SKM-1 treated with dmso at 0.1 percent for 144 hours (cell line): ENCODE results near the gene C2orf92.

Experiments
- DNase-seq: peaks from one replicate; lab custom pipeline; 2025; ENCODE audit not compliant: unreplicated experiment; lab: John Stamatoyannopoulos, UW

Gene C2orf92

DNA sequence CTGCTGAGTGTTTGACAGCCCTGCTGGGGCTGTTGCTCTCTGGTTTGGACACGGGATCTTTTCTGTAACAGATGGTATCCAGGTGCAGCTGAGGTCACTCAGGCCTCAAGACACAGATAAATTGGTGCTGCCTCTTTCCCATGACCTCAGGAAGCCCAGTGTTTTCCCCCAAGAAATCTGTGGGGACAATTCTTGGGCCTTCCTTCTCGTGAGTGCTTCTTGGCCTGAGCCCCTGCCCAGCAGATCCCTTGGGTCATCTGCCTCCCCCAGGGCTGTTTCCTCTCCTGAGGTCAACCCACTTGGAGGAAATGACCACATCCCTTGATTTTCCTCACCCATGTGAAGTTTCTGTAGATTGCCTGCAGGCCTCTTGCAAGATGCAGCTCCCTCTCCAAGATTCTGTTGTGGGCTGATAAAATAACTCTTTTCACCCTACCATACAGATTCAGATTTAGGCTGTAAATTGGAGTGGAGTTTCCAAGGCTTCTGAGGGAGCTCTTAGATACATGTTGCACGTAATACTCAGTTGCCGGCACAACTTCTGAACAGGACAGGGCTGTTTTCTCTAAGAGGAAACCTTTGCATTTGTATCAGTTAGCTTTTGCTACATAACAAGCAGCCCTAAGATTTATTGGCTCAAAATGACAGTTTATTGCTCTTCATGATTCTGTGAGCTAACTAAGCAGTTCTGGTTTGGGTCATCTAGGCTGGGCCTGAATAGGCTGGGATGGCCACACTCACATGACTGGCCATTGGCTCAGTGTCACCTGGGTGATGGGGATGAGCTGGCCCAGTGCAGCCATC is 57.0 kb downstream of the C2orf92 start:
- no peak for DNase-seq

DNA sequence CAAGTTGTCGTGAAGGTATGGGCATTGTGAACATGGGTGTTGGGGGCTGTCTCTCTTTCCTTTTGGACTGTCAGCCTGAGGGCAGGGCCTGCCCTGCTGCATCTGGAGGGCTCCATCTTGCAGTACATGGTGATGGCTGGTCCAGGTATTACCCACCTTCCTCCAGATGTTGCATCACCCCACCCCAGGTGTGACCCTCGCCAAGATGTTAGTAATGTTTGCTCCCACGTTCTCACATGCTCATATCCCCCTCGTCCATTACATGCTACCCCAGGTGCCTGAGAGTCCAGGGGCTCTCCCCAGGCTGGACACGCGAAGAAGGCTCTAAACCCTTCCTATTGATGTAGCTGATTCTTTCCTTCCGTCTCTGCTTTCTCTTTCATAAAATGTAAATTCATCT is 57.8 kb downstream of the C2orf92 start:
- DNase-seq, result no peak

DNA sequence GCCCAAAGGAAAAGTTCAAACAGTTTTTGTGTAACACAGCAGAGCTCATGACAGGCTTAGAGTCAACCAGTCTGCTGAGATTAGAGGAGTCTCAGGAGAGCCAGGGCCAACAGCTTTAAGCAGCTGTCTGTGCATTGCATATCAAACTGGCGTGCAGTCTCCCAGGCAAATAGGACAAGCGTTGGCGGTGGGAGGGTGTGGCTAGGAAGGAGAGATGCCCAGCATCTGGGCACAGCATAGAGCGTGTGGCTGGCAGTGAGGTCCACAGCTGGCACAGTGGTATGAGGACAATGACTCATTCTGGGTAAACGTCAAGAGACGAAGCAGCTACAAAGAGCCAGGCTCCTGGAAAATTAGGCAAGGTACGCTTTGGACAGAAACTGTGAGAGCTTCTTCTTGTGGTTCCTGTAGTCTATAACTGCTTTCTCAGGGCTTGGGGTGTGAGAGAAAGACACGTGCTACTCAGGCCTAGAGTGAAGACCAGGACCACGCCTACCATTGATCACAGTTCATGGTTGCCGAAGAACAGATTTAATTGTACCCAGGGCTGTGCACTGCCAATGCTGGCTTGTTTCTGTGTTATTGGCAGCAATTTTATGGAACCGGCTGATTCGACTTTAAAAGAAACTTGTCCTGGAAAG is 58.7 kb downstream of the C2orf92 start:
- DNase-seq, result no peak

DNA sequence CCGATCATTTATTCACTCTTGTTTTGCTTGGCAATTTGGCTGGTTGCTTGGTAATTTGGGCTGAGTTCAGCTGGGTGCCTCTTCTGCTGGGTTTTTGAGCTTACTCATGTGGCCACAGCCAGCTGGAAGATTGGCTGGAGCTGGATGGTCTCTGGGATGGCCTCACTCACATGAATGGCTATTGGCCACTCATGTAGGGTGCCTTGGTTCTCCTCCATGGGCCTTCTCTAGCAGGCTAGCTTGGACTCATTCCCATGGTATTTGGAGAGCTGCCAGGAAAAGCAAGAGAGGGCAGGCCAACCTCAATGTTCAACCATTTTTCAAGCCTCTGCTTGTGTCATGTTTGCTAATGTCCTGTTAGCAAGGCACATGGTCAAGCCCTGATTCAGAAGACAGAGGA is 60.7 kb downstream of the C2orf92 start:
- DNase-seq, result no peak

DNA sequence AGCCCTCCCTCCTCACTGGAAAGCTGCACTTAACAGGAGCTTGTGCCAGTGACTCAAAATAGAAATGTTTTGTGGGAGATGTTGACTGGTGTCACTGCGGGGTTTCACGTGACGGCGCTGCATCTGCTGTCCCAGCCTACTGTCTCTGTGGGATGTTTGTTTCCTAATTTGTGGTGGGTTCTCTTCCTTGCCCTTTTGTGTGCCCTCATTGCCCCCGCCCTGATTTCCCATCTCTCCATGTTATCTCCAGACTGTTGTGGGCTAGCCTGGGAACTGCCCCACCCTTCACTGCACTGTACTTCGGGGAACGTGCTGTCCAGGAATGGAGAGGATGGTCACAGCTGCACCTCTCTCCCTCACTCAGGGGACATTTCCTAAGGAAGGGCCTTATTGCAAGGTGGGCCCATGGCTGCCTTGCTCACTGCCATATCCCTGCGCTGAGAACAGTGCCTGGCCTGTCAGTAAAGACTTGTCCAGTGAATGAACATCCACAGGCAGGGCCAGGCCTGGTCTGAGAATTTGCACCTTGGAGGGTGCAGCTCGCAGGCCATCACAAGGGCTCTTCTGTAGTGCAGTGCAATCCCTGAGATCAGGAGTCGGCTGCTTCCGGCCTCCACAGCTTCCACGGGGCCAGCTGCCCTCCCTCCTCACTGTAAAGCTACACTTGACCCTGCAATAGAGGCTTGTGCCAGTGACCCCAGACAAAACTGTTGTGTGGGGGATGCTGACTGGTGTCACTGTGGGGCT is 61.9 kb downstream of the C2orf92 start:
- no peak for DNase-seq

DNA sequence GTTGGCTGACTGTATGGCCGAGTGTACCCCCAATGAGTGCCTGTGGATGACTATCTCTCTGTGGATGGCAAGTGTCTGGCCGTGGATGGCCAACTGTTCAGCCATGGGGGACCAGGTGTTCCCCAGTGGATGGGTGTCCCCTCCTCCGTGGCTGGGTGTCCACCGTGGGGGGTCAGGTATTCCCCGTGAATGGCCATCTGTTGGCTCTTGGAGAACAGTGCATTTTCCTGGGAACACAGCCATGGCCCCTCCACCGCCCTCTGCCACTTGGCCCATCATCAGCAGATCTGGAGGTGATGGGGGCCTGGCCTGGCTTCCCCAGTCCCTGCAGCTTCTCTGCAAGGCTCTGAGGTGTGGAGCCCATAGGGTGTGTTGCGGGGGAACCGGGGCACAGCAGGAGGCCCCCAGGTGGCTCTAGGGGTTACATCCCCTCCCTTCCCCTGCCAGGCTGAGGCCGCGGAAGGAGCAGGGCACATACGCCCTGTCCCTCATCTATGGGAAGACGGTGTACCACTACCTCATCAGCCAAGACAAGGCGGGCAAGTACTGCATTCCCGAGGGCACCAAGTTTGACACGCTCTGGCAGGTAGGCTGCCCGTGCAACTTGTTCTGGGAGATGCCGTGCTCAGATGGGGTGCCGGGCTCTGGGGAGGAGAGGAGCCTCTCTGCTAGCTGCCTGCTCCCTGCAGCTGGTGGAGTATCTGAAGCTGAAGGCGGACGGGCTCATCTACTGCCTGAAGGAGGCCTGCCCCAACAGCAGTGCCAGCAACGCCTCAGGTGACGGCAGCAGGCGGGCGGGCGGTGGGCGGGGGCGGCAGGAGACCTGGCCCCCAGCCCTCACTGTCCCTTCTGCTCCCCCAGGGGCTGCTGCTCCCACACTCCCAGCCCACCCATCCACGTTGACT is 63.2 kb downstream of the C2orf92 start:
- no peak for DNase-seq

DNA sequence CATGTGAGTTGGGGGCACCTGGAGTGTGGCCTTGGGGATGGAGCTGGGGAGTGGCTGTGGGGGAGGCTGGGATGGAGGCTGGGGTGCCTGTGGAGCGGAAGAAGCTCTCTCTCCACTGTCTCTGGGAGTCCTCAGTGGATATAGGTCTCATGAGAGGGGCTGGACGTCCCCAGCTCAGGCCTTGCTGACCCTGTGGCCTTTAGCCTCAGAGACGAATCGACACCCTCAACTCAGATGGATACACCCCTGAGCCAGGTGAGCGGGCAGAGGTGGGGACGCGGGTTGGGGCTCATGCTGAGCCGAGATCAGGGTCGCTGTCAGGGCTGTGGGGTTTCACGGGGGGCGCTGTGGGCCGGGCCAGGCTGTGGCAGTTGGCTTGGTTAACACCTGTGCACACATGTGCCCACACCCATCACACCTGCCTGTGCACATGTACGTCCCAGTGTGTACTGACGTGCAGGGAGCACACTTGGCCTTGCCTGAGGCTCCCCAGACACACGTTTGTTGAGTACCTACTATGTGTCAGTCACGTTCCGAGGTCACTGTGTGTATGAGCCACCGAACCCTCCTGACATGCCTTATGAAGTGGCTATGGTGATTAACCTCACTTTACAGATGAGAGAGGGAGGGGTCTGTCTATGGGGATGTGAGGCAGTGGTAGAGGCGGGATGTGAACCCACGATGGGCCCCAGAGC is 64.0 kb downstream of the C2orf92 start:
- no peak for DNase-seq

DNA sequence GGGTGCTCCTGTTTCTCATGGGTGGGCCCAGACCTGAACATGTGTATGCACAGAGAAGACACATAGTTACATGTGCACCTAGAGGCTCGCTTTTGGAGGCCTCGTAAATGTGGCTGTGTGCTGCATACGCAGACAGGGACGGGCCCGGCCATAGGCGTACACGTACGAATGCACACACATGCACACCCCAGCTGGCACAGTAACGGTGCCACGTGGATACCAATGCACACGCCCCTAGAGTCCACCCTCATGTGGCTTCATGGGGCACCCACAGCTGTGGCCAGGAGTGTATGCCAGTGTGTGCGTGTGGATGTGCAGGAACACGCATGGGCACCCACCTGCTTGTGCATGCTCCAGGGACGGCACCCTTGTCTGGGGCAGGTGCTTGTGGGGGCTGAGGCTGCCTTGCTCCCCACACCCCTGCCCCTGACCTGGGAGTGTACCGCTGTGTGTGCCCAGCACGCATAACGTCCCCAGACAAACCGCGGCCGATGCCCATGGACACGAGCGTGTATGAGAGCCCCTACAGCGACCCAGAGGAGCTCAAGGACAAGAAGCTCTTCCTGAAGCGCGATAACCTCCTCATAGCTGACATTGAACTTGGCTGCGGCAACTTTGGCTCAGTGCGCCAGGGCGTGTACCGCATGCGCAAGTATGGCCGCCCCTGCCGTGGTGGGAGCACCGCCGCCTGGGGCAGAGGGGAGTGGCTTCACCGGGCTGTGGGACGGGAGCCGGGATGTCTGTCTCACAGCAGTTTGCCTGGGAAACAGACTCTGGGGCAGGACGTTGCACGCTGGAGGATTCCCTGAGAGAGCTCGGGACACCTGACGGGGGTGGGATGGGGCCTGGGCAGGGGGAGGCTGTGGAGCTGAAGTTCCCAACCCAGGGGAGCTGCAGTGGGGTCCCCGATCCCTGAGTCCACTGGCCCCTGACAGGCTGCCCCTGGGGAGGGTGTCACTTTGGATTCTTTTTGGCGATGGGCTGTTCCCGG is 64.8 kb downstream of the C2orf92 start:
- no peak for DNase-seq

DNA sequence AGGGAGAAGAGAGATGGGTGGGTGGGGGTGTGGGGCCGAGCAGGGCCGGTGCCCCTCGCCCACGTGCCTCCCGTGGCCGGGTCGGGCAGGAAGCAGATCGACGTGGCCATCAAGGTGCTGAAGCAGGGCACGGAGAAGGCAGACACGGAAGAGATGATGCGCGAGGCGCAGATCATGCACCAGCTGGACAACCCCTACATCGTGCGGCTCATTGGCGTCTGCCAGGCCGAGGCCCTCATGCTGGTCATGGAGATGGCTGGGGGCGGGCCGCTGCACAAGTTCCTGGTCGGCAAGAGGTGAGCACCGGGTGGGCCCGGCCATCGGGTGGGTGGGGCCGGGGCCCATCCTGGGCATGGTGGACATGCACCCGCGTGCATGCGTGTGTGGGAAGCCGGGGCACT is 65.6 kb downstream of the C2orf92 start:
- DNase-seq, result no peak

DNA sequence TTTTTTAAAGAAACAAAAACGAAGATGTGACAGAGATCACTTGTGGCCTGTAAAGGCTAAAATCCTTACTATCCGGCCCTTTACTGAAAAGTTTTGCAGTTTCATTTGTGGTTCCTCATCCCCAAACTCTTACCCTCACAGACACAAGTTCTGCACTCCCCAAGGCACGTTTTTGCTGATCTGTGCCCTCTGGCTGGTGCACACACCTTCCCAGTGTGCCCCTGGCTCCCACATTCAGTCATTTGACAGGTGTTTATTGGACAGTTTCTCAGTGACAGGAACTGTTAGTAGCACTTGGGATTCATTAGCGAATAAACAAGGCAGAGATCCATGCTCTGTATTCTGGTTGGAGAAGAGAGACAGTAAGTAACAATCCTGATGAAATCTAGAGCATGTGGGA is 66.7 kb downstream of the C2orf92 start:
- no peak for DNase-seq

DNA sequence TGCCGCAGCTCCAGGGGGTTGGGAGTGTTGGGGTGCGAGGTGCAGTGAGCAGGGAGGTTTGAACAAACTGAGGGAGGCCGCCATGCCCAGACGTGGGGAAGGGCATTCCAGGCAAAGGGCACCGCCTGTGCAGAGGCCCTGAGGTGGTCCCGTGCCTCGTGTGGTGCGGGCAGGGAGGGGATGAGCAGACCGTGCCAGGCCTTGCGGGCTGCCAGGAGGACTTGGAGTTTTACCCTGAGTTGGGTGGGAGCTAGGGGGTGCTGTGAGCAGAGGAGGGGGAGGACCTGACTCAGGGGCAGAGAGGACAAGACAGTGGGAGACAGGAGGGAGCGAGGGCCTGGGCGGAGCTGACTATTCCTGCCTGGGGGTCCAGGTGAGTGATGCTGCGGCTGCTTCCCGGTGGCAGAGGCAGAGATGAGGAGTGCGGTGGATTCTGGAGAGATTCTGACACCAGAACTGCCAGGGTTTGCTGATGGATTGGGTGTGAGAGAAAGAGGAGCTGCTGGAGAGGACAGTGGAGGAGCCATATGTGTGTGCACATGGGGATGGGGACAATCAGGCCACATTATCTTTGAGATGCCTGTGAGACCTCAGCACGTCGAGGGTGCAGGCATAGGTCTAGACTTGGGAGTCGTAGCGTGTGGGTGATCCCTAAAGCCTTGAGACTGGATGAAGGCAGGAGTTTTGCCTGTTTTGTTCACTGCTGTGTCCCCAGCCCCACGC is 67.3 kb downstream of the C2orf92 start:
- DNase-seq, result no peak

DNA sequence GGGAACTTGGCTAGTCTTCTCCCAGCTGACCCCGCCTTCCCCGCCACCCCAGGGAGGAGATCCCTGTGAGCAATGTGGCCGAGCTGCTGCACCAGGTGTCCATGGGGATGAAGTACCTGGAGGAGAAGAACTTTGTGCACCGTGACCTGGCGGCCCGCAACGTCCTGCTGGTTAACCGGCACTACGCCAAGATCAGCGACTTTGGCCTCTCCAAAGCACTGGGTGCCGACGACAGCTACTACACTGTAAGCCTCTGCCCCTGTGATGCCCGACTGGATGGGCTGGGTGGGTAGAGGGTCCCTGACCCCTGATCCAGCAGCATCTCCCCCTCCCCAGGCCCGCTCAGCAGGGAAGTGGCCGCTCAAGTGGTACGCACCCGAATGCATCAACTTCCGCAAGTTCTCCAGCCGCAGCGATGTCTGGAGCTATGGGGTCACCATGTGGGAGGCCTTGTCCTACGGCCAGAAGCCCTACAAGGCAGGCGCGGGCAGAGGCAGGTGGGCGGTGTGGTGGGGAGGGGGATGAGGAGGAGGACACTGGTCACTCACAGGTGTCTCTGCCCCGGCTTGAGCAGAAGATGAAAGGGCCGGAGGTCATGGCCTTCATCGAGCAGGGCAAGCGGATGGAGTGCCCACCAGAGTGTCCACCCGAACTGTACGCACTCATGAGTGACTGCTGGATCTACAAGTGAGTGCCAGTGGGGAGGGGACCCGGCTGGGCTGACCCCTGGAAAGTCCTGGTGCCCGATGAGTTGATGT is 68.1 kb downstream of the C2orf92 start:
- no peak for DNase-seq

DNA sequence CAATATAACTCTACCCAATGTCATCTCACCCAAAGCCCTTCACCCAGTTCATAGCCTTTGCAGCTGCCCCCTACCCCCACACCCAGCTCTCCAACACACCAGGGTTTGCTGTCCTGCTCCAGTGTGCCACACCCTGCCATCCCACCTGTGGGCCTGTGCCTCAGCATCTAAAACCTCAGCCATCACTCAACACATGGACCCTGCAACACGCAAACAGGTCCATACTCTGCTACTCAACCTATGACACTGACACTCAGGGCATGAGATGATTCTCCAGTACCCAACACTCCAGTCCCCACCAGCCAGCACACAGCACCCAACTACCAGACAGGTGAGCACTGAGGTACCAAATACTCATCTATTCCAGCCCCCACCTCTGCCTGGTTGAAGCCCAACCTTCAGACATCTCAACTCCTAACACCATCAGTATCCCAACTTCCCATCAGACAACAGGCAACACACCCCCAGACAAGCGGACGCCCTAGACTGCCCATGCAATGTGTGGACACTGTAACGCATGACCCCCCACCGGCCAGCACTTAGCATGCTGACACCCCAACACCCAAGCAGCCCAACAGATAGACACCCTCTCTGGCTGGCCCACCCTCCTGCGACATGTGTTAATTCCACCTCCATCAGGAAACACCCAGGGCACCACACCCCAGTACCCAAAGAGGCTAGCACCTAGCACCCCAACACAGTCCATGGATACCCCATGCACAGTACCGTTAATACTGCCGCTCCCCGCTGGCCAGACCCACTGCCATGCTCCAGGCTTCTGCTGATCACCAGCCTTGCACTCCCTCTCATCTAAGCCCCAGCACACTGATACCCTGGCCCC is 68.9 kb downstream of the C2orf92 start:
- no peak for DNase-seq

DNA sequence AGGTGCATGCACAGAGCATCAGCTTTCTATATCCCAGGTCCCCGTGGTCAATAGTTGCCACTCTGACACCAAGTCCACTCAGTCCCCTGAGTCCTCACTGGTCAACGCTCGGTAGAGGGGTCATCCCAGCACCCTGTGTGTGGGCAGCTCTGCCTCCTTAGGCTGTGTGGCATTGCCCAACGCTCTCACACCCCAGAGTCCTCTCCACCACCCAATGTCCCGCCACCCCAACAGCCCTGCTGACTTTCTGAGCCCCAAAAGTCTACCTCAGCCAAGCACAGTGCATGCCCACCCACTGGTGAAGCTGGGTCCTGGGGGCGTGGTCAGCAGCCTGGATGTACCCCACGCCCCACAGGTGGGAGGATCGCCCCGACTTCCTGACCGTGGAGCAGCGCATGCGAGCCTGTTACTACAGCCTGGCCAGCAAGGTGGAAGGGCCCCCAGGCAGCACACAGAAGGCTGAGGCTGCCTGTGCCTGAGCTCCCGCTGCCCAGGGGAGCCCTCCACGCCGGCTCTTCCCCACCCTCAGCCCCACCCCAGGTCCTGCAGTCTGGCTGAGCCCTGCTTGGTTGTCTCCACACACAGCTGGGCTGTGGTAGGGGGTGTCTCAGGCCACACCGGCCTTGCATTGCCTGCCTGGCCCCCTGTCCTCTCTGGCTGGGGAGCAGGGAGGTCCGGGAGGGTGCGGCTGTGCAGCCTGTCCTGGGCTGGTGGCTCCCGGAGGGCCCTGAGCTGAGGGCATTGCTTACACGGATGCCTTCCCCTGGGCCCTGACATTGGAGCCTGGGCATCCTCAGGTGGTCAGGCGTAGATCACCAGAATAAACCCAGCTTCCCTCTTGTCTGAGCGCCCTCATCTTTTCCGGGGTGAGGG is 69.7 kb downstream of the C2orf92 start:
- no peak for DNase-seq

DNA sequence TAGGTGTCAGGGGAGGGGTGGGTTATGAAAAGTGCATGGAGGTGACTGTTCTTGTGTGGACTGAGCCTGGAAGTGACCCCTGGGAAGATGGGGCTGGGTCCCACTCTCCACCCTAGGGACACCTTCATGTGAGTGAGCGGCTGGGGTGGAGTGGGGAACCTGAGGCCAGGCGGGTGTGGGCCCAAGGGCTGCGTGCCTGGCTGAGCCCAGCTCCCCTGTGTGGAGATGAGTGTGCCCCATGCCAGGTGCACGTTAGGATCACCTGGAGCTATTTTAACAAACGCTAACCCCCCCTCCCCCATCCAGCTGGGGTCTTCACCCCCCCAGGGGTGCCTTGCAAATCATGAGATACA is 70.4 kb downstream of the C2orf92 start:
- no peak for DNase-seq

DNA sequence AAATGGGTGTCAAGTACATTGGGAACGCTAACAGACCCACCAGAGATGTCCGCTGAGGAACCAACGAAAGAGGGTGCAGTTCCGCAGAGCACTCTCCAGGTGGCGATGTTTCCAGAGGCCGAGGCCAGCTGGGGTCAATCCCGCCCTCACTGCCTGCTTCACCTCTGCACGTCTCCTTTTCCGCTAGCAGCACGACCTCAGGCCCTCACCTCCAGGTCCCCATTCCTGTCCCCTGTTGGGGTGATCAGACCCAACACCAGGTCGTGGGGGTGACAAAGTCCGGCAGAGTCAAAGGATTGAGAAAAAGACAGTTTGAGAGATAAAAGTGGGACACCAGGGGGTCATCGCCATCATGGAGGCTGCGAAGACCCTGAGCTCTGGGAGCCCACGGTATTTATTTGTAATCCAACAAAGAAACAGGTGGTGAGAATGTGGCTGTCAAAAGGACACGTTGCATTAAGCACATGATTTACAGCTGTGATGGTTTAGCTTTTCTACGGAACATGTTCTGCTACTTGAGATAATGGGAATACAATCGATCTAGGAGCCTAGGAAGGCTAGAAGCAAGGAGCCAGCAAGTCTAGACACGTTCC is 71.2 kb downstream of the C2orf92 start:
- peak; percentile 73 for DNase-seq
